AG20443 (cell line): ENCODE measurements around the gene NAALADL2.
"Not testable (repeated sequence)": the region's sequence is repeated elsewhere in the genome, so short reads cannot be mapped to it uniquely, and the experiment has no call there.

Experiments
- DNase-seq: peaks from one replicate; pipeline ENCODE4 v3.0.0; 2012; ENCODE audit warnings: low spot score, mixed read lengths

NAALADL2 gene

DNA sequence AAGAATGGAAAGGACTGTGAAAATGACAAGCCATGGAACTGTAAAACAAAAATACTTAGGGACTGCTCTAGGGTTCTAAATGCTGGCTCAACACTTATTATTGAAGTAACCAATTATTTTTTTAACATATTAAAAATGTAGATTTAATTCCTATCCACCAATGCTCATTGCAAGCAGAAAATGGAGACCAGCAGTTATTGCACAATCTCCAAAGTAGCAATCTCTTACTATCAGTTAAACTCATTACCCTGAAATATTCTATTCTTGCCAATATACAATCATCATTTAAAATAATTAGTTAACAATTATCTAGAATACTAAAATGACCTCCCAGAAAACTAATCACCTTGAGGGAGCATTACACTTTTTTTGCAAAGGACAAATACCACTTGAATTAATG lies 499.8 kb downstream of the NAALADL2 start:
- DNase-seq = no peak

DNA sequence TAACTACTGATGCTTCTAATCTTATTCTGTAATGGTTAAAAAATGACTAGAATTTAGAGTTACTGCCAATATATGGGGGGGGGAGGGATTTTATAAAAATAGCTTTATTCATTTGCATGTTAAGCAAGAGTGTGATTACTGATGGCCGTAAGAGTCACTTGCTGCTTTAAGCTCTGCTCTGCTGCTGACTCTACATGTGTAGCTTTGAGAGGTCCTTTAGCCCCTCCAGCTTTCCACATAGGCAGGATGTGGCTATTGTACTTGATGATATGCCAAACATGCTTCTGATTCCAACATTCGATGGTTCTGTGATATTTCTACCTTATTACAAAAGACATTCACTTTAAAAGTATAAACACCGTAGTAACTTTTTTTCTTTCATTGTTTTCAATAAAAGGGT lies 511.3 kb downstream of the NAALADL2 start:
- DNase-seq = not testable (repeated sequence)

DNA sequence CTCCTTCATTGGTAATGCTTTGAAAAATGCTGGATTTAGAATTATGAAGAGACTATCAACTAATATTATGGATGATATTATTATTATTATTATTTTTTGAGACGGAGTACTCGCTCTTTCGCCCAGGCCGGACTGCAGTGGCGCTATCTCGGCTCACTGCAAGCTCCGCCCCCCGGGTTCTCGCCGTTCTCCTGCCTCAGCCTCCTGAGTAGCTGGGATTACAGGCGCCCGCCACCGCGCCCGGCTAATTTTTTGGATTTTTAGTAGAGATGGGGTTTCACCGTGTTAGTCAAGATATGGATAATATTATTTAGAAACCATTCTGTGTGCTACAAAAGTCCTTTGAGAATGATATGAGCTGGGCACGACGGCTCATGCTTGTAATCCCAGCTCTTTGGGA lies 512.1 kb downstream of the NAALADL2 start:
- not testable (repeated sequence) for DNase-seq

DNA sequence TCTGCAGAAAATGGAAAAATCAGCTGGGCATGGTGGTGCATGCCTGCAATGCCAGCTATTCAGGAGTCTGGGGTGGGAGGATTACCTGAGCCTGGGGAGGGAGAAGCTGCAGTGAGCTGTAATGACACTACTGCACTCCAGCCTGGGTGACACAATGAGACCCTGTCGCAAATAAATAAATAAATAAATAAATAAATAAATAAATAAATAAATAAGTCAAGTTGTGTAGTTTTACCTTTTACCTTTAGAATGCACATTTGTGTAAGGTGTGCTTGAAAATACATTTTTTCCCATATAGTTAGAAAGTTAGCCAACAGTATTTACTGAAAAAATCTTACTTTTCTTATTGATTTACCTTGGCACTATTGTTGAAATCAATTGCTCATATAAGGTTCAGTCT lies 515.6 kb downstream of the NAALADL2 start:
- DNase-seq = no peak

DNA sequence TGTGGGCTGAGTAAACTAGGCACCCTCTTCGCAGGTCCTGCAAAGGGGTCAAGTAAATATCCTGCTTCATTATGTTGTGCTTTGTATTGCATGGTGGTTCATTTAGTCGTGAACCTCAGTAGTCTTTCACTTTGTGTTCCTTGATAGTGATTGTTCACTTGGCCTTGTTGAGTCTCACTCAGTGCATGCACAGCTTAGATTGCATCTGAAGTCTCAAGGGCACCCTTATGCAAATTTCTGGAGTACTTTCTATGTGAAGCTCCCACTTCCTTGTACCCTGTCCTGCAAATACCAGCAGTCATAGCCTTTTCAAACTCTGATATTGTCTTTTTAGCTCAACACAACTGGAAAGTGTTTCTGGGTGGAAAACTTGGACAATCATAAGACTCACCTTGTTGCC lies 519.2 kb downstream of the NAALADL2 start:
- no peak for DNase-seq

DNA sequence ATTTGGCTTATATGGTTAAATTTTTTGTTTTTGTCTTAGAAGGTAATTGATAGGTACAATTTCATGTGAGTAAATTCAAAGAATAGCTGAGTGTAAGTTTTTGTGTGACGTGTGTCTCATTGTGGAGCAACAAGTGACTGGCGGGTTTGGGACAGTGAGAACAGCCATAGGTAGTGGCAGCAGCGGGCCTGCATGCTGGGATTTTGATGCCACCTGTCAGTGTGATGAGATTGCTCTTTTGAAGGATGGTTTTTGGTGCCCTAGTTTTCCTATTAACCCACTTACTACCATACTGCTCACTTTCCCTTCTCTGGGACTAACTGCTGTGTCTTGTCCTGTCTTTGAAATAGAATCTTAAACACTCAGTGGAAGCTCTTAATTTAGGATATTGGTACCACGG lies 522.6 kb downstream of the NAALADL2 start:
- no peak for DNase-seq

DNA sequence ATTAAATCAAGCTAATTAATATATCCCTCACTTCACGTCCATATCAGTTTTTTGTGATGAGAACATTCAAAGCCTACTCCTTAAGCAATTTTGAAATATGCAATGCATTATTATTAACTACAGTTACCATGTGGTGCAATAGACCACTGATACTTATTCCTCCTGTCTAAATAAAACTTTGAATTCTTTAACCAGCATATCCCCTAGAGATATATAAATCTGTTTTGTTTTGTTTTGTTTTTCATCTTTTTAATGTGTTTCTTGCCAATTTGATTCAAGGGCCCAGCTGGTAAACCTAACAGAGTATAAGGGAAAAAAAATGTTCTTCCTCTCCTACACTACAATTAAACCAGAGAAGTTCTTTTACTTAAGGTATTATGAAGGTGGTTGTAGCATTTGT lies 524.2 kb downstream of the NAALADL2 start:
- peak; percentile 8 for DNase-seq

DNA sequence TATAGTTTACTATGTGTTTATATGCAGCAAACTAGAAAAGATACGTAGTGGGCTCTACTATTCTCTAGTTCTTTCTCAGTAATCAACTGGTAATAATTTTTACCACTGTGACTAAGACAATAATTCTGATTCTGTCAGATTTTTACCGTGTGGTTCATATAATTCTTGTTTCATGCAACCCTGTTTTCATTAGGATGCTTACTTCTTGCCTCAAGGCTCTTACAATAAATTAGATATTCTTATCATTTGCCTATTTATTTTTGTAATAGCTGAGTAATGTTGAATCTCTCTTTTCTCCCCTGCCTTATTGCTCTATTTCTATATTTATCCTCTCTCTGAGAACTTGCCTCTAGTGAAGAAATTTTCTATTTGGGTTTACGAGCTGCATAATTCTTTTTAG lies 524.7 kb downstream of the NAALADL2 start:
- no peak for DNase-seq

DNA sequence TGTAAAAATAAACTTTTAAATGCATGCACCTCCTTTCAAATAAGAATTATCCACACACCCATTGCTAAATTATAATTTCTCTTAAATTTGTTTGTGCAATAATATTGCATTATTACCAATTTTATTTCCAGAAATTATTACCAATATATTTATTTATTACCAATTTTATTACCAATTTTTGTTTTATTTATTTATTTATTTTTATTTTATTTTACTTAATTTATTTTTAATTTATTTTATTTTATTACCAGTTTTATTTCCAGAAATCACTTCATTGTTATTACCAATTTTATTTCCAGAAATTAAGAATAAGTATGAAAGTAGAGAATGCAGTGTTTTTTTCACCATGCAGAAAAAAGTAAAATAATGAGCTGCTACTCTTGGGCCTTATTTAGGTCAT lies 525.4 kb downstream of the NAALADL2 start:
- DNase-seq = no peak

DNA sequence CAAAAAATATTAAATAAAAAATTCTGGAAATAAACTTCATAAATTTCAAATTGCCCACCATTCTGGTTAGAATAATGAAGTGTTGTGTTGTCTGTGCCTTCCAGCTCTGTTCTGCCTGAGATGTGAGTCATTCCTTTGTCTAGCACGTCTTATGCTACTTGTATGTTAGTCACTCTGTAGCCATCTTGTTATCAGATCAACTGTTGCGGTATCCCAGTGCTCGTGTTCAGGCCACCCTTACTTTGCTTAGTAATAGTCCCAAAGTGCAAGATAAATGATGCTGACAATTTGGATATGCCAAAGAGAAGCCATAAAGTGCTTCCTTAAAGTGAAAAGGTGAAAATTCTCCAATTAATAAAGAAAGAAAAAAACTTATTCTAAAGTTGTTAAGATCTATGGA lies 527.5 kb downstream of the NAALADL2 start:
- DNase-seq = peak; percentile 64

DNA sequence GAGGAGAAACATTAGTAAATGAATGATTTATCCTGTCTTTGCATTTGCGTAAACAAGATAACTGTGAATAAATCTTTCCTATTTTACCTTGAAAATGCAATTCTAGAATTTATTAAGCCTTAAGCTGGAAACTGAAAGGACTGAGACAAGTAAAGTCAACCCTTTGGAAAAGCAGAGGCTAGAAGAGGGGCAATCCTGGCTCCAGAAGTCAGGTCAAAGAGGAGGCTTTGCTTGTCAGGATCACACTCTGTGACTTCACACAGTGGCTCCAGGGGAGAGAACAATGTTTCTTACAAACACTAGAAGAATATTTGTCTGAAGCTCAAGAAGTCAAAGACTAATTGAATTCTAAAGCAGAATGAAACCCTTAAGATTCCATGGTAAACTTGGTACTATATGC lies 530.4 kb downstream of the NAALADL2 start:
- no peak for DNase-seq

DNA sequence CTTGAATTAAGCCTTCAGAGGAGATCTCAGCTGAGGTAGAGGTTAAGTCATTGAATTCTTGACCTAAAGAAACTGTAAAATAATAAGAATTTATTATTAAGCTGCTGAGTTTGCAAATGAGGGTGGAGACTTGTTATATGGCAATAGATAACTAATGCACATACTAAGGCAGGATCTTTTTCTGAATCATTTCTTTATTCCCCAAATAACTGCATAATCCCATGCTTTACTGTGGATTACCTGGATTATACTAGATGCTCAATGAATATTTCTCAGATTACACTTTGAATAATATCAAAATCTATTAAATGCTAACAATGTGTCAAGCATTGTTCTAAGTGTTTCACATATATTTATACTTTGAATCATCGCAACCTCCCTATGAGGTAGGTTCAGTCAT lies 532.5 kb downstream of the NAALADL2 start:
- DNase-seq = no peak

DNA sequence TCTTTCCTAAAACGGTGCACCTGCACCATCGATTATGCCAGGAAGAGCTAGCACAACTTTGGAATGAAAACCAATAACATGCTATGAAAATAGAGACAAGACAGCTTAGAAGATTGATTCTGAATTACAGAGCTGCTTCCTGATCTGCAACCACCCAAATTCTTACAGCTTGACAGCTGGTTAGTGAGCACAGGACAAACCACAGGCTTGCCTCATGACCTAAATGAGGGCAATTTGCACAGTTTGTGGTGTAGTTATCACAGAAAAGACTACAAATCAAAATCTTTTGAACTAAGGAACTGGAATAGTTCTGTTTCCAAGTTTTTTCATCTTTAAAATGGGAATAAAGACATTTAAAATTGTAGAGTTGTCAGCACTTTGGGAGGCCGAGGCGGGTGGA lies 533.5 kb downstream of the NAALADL2 start:
- peak; percentile 26 for DNase-seq

DNA sequence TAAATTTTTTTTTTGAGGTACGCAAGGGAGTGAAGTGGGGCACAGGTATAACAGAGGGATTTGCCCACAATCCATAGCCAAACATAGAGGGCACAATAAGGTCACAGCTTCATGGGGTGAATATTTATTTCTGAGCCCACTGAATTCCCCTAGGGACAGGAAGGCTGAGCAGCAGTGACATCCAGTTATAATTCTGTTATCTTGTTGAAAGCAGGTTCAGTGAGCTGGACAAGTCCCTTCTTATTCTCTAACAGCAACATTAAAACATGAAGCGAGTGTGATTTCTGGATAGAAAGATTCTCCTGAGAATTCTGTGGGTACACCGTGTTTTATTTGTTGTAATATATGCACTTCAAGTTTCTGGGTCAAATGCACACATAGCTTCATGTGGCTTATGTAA lies 538.2 kb downstream of the NAALADL2 start:
- DNase-seq = no peak

DNA sequence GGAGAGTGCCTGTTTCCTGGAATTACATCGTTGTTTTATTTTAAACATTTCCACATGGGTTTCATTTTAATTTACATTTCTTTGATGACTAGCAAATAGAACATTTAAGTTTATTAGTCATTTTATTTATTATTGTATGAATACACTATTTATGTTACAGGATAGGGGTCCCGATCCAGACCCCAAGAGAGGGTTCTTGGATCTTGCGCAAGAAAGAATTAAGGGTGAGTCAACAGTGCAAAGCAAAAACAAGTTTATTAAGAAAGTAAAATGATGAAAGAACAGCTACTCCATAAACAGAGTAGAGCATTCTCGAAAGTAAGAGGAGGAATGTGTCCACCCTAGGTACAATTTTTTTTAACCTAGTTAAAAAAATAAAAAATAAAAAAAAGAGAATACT lies 539.5 kb downstream of the NAALADL2 start:
- no peak for DNase-seq

DNA sequence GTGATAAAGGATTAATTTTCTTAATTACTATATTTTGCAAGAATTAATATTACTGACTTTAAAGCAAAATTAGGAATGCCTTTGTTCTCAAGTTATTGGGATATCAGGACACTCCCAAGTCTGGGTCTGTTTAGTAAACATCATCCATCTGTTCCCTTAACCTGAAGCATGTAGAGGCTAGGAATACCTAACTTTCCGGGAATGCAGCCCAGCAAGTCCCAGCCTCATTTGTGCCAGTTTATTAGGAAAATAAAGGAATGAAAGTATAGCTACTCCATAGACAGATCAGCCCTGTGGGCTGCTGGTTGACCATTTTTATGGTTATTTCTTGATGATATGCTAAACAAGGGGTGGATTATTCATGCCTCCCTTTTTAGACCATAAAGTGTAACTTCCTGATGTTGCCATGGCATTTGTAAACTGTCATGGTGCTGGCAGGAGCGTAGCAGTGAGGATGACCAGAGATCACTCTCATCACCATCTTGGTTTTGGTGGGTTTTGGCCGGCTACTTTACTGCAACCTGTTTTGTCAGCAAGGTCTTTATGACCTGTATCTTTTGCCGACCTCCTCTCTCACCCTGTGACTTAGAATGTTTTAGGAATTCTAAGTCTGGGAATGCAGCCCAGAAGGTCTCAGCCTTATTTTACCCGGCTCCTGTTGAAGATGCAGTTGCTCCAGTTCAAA lies 540.2 kb downstream of the NAALADL2 start:
- no peak for DNase-seq

DNA sequence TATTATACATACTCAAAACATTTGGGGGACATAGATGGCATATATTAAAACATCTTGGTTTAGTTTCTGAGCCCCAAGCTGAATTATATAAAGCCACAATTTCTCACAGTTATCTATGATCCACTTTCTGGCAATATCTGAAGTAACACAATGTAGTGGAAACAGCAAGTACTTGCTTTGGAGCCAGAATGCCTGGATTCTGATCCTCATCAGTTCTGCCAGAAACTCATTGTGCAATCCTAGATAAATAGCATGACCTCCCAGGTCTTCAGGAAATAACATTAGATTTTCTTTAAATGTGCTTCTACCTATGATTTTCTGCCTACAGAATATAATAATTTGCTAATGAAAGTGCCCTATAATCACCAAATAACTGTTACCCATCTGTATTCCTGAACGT lies 544.9 kb downstream of the NAALADL2 start:
- no peak for DNase-seq

DNA sequence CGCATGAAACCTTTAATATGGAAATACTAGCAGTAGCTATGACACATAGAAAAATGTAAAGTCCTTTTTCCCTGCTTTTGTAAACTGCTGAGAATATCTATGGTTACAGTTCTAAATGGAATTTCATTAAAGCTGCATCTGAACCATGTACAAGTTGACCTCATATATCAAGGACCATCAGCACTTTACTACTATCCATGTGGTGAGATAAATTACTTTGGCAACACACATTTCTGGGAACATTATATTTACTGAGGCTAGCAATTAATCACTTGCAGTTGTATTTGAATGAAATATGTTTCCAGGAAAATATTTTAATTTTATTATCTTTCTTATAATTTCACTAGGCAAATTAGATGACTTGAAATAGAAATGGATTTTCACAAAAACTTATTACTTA lies 545.5 kb downstream of the NAALADL2 start:
- no peak for DNase-seq

DNA sequence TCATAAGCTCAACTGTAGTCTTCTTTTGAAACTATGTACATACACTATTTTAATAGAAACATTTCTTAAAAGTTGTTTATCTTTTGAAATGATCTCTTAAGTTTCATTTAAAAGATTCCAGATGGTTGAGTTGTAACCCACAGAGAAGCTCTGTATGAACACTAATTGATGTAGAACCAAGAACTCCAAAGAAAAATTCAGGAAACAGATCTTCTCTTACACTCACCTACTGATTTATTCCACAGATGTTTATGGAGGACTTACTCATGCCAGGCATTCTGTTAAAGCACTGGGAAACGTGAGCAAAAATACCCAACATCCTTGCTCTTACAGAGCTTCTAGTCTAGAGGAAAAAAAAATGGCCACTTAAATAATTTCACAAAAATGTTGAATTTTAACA lies 551.1 kb downstream of the NAALADL2 start:
- no peak for DNase-seq

DNA sequence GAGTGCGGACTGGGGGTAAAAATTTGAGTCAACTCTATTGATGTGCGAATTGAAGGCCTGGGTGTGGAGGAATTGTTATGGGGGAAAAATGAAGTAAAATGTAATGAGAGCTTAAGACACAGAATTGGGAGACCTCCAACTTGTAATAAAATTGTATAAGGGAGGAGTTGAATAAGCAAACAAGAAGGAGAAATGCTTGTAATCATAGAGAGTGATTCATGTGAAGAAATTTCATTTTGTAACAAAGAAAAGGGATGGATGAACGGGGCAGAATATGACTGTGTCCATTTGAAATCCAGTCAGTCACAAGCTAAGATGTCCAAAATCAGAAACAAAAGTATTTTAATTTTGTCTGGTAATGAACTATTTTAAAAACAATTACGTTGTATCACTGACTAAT lies 552.3 kb downstream of the NAALADL2 start:
- DNase-seq = no peak

DNA sequence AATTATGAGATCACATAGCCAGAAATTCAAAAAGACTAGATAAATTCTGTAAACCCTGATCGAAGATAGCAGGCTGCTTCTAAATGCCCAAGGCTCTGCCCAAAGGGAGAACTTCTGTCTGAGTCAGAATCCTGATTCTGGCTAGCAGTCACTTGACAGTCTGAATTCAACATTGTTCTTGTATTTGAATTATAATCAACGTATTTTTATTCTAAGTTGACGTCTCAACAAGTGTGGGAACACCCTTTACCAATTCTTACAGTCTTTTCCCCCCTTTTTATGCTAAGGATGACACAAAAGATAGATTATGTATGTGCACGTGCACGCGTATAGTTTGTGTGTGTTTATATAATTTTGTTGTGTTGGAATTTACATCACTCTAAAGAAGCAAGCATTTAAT lies 552.8 kb downstream of the NAALADL2 start:
- DNase-seq = no peak

DNA sequence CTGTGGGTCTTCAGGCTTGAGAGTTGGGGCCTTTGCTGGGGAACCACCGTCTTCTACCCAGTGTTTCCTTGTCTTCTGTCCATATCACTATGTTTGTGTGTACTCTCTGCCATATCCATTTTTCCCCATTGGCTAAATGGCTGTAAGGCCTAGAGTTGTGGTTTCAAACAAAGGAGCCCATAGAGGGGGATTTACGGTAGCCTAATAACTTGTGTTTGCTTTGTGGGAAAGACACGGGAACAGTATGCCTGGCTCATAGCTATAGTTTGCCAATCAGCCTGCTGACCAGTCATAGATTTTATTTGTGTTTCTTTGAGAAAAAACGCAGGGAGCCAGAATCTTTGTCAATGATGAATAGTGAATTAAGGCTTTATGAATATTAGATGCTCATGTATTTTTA lies 554.8 kb downstream of the NAALADL2 start:
- DNase-seq = no peak

DNA sequence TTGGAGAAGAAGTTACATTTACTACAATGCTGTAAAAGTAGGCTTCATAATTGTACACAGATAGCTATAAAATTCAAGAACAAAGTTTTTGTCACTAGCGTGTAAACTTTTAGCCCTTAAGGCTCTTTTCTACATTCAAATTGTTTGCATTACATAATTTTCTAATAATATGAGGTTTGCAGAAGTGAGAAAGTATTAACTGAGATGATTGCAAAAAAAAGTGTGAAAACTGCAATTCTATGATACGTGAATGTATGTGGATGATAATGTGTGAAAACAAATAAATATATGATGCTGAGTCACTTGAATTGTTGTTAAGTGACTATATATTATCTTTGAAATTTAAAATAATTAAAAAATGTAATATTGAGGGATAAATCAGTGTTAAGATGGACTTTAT lies 557.5 kb downstream of the NAALADL2 start:
- DNase-seq = no peak

DNA sequence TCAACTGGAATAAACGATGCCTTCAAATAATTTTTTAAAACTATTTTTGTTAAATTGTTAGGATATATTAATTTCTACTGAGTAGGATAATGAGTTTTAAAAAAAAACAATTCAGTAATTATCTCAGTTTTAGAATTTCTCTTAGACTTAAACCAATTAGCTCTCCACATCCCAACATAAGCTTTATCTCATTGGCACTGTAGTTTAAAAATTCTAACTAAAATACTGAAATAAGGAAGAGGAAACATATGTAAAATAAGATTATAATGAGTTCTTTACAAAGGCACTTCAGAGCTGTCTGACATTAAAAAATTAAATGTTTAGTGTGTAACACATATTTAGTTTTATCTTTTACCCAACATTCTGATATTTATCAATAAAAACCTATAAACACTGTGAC lies 558.3 kb downstream of the NAALADL2 start:
- DNase-seq = no peak

DNA sequence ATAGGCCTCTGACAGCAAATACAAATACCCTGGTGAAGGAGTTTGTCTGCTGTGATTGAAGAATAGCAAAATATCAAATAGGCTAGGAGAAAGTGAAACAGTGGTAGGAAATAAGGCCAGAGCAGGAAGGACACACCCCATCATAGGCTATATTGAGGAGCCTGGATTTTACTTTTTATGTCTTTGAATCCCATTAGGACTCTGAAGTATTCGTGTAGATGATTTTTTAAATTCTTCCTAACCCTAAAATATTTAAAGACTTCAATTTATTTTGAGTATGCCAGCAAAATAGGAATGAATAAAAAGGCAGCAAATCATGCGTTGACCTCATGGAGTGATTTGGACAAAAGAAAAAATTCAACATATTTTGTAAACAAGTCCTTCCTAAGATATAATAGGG lies 562.8 kb downstream of the NAALADL2 start:
- DNase-seq = peak; percentile 29
